OCI-LY1 (cell line): ENCODE data around the gene ITPA.

Source experiments
- H2AFZ ChIP-seq: fragments of 200-600 bp; sonication (generic), shearing (Covaris generic); 2 replicates; pipeline ENCODE4 v1.6.0; 2014; ENCODE audit warnings: antibody characterized with exemption, mild to moderate bottlenecking, low read length
- H3F3A ChIP-seq: fragments of 200-600 bp; sonication (generic), shearing (Covaris generic); 2 replicates; pipeline ENCODE4 v1.6.0; 2014; ENCODE audit warnings: mild to moderate bottlenecking, antibody characterized with exemption, low read length, moderate library complexity; ENCODE audit not compliant: insufficient read depth
- H3K27ac ChIP-seq: fragments of 200-600 bp; sonication (generic); 2 replicates; pipeline ENCODE4 v1.5.1; 2014; ENCODE audit warnings: low read length, mixed run types, mild to moderate bottlenecking, low read depth; ENCODE audit not compliant: poor library complexity, severe bottlenecking
- H3K27me3 ChIP-seq: fragments of 200-600 bp; sonication (generic); 2 replicates; pipeline ENCODE4 v1.6.0; 2014; ENCODE audit warnings: antibody characterized with exemption, mild to moderate bottlenecking, low read length, moderate library complexity; ENCODE audit not compliant: insufficient read depth
- H3K36me3 ChIP-seq: fragments of 200-600 bp; sonication (generic); 2 replicates; pipeline ENCODE4 v1.6.1; 2014; ENCODE audit warnings: mild to moderate bottlenecking, antibody characterized with exemption, low read length, moderate library complexity, mixed read lengths; ENCODE audit not compliant: insufficient read depth
- H3K4me1 ChIP-seq: fragments of 200-600 bp; sonication (generic); 2 replicates; pipeline ENCODE4 v1.5.1; 2014; ENCODE audit warnings: mild to moderate bottlenecking, low read length, moderate library complexity; ENCODE audit not compliant: insufficient read depth, severe bottlenecking
- H3K4me2 ChIP-seq: fragments of 200-600 bp; sonication (generic), shearing (Covaris generic); 2 replicates; pipeline ENCODE4 v1.6.1; 2014; ENCODE audit warnings: low read length
- H3K4me3 ChIP-seq: fragments of 200-600 bp; sonication (generic); 2 replicates; pipeline ENCODE4 v1.5.1; 2014; ENCODE audit warnings: low read length, low read depth, mild to moderate bottlenecking, mixed read lengths; ENCODE audit not compliant: poor library complexity, severe bottlenecking
- H3K79me2 ChIP-seq: fragments of 200-600 bp; shearing (Covaris generic); 2 replicates; pipeline ENCODE4 v1.6.1; 2016; ENCODE audit warnings: mixed run types, low read length, mixed read lengths; ENCODE audit not compliant: insufficient read depth
- H3K9ac ChIP-seq: fragments of 200-600 bp; sonication (generic), shearing (Covaris generic); 2 replicates; pipeline ENCODE4 v1.6.1; 2014; ENCODE audit warnings: mild to moderate bottlenecking, low read length, mixed read lengths
- H3K9me2 ChIP-seq: fragments of 200-600 bp; sonication (generic), shearing (Covaris generic); 2 replicates; pipeline ENCODE4 v1.6.1; 2014; ENCODE audit warnings: low read depth, mild to moderate bottlenecking, low read length, mixed read lengths
- H3K9me3 ChIP-seq: fragments of 200-600 bp; shearing (Covaris generic); 2 replicates; pipeline ENCODE4 v1.6.1; 2014; ENCODE audit warnings: low read length, mixed read lengths
- H4K20me1 ChIP-seq: fragments of 200-600 bp; sonication (generic), shearing (Covaris generic); 2 replicates; pipeline ENCODE4 v1.6.0; 2016; ENCODE audit warnings: mild to moderate bottlenecking, low read length; ENCODE audit not compliant: insufficient read depth
- EZH2 ChIP-seq: fragments of 200-600 bp; sonication (generic), shearing (Covaris generic); IDR thresholded peaks from 2 replicates; pipeline ENCODE4 v1.8.0; 2017; ENCODE audit warnings: borderline replicate concordance, mixed run types, mild to moderate bottlenecking, antibody characterized with exemption, low read length, moderate library complexity, mixed read lengths
- TF ChIP-seq, protein P1 (sequence below): fragments of 200-600 bp; sonication (generic), shearing (Covaris generic); IDR thresholded peaks from 2 replicates; pipeline ENCODE4 v1.5.1; 2017; ENCODE audit warnings: mild to moderate bottlenecking, antibody characterized with exemption, low read length, moderate library complexity, mixed read lengths

Gene ITPA

DNA sequence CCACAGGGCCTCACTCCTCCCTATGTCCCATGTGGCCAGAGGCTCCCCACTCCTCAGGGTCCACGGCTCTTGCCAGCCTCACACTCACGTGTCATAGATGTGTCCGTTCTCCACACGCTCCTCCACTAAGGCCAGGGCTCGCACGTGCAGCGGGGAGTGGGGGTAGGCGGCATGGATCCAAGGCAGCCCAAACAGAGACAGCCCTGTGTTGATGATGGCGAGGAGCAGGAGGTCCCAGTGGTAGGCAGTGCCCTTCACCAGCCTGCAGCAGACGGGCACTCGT, 19.4 kb downstream of the ITPA start:
- Histone ChIP-seq H3K9me3 (no peaks in the 10 kb centered on the region), H2AFZ (no peak overlapping the region), H3K4me1 (no peaks in the 10 kb centered on the region), H3K4me3 (no peak overlapping the region), H3K79me2 (no peaks in the 10 kb centered on the region), H3F3A (no peaks in the 10 kb centered on the region), H3K36me3 (peaks cover 13% of the 10 kb centered on the region; the same call in 1 of the 2 replicates), H4K20me1 (no peaks in the 10 kb centered on the region), H3K27me3 (no peaks in the 10 kb centered on the region), H3K9ac (no peak overlapping the region), H3K4me2 (no peak overlapping the region), H3K9me2 (no peaks in the 10 kb centered on the region), H3K27ac (no peak overlapping the region)
- no peak for TF ChIP-seq EZH2
- TF ChIP-seq, protein P1, sequence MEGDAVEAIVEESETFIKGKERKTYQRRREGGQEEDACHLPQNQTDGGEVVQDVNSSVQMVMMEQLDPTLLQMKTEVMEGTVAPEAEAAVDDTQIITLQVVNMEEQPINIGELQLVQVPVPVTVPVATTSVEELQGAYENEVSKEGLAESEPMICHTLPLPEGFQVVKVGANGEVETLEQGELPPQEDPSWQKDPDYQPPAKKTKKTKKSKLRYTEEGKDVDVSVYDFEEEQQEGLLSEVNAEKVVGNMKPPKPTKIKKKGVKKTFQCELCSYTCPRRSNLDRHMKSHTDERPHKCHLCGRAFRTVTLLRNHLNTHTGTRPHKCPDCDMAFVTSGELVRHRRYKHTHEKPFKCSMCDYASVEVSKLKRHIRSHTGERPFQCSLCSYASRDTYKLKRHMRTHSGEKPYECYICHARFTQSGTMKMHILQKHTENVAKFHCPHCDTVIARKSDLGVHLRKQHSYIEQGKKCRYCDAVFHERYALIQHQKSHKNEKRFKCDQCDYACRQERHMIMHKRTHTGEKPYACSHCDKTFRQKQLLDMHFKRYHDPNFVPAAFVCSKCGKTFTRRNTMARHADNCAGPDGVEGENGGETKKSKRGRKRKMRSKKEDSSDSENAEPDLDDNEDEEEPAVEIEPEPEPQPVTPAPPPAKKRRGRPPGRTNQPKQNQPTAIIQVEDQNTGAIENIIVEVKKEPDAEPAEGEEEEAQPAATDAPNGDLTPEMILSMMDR, result no peak

DNA sequence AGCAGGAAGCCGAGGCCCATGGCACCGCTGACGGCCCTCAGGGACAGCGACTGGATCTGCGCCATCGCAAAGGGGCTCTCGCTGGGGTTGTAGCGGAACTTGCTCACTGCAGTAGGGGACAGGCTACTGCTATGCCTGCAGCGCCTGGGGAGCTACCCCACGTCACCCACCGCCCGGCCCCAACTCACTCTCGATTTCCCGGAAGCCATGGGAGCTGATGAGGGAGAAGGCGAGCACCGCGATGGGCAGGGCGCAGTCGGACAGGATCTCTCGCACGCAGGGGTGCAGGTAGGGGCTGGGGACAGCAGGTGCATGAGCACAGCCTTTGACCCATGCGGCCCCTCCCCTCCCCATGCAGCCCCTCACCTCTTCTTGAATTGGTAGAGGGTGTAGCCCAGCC, 19.9 kb downstream of the ITPA start:
- Histone ChIP-seq H3K27me3 (no peaks in the 10 kb centered on the region), H3K4me3 (no peak overlapping the region), H3K4me1 (no peaks in the 10 kb centered on the region), H2AFZ (no peak overlapping the region), H3K9me3 (no peaks in the 10 kb centered on the region), H3F3A (no peaks in the 10 kb centered on the region), H3K9me2 (no peaks in the 10 kb centered on the region), H3K9ac (no peak overlapping the region), H3K79me2 (no peaks in the 10 kb centered on the region), H3K4me2 (no peak overlapping the region), H4K20me1 (no peaks in the 10 kb centered on the region), H3K27ac (no peak overlapping the region), H3K36me3 (peaks cover 8% of the 10 kb centered on the region; the same call in 1 of the 2 replicates)
- TF ChIP-seq, protein P1, result no peak
- no peak for TF ChIP-seq EZH2

- H3K36me3 ChIP-seq, result peaks cover 2% of the 10 kb centered on the region; the same call in 1 of the 2 replicates
- H3K9me2 ChIP-seq, result no peaks in the 10 kb centered on the region
- no peaks in the 10 kb centered on the region for H3K79me2 ChIP-seq
- H3F3A ChIP-seq, result no peaks in the 10 kb centered on the region
- no peak overlapping the region for H3K27ac ChIP-seq
- H2AFZ ChIP-seq, result no peak overlapping the region
- H3K4me3 ChIP-seq, result no peak overlapping the region
- H3K9ac ChIP-seq, result no peak overlapping the region
- H3K4me1 ChIP-seq, result no peaks in the 10 kb centered on the region
- no peaks in the 10 kb centered on the region for H3K9me3 ChIP-seq
- no peaks in the 10 kb centered on the region for H3K27me3 ChIP-seq
- no peaks in the 10 kb centered on the region for H4K20me1 ChIP-seq
- TF ChIP-seq EZH2, result no peak
- TF ChIP-seq, protein P1, result no peak
- no peak overlapping the region for H3K4me2 ChIP-seq
Measured at GRCh38 chr20:3229798-3230197, 20.5 kb downstream of the ITPA start.
